MM.1S (cell line): ENCODE measurements around the gene PAXX.

Experiments
- CTCF ChIP-seq: fragments of 300-600 bp; sonication (generic); IDR thresholded peaks from 2 replicates; pipeline ENCODE4 v1.5.1; 2016; ENCODE audit warnings: antibody characterized with exemption, low read length, mixed read lengths
- EZH2phosphoT487 ChIP-seq: fragments of 300-600 bp; sonication (generic); IDR thresholded peaks from 2 replicates; pipeline ENCODE4 v1.6.1; 2018; ENCODE audit warnings: antibody characterized with exemption, low read length

GRCh38 chr9:136961279-136962065 is 30.8 kb upstream of the PAXX start:
- TF ChIP-seq CTCF = no peak
- TF ChIP-seq EZH2phosphoT487 = no peak
